ENCODE results near the gene TASOR. TPM values are rescaled to one million over a fixed set of nuclear protein-coding genes. Genes with fewer than 3 reads are reported as not detected.

Gene TASOR
- total RNA-seq: 97.6 TPM

GRCh38 chr3:56683122-56683817 lies at the start of gene TASOR:
Gene TASOR, minus strand, starts transcription at chr3:56683265. Its CDS starts 259 bp downstream, at chr3:56683006.

Other genes with a start within 250 kb of the TASOR start
- gene ERC2, start 214.8 kb downstream of the TASOR start, total RNA-seq: 3.0 TPM
- 38.5 TPM for gene CCDC66, start 126.1 kb downstream of the TASOR start, total RNA-seq
- gene ARHGEF3, start 118.7 kb upstream of the TASOR start, total RNA-seq: 49.9 TPM